ENCODE data around the gene MIPOL1.
"Not testable (repeated sequence)": the region's sequence is repeated elsewhere in the genome, so short reads cannot be mapped to it uniquely, and the experiment has no call there.

The MIPOL1 gene

DNA sequence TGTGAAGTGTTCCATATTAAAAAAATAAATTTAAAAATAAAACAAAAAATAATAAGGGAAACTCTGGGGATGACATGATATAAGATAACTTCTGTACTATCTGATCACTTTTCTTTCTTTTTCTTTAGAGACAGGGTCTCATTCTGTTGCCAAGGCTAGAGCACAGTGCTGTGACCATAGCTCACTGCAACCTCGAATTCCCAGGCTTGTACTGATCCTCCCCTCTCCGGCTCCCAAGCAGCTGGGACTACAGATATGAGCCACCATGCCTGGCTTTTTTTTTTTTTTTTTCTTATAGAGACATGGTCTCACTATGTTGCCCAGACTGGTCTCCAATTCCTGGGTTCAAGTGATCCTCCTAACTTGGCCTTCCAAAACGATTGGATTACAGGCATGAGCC lies 10.4 kb upstream of the MIPOL1 start:
- DNase-seq (ENCODE audit: low read depth in 2 of 2), result no peak

GRCh38 chr14:37187840-37188577 lies 9.7 kb upstream of the MIPOL1 start:
- DNase-seq (ENCODE audit: low read depth in 2 of 2), result not testable (repeated sequence)

DNA sequence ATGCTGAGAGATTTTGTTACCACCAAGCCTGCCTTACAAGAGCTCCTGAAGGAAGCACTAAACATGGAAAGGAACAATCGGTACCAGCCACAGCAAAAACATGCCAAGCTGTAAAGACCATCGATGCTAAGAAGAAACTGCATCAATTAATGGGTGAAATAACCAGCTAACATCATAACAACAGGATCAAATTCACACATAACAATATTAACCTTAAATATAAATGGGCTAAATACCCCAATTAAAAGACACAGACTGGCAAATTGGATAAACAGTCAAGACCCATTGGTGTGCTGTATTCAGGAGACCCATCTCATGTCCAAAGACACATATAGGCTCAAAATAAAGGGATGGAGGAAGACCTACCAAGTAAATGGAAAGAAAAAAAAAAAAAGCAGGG lies 8.0 kb upstream of the MIPOL1 start:
- not testable (repeated sequence) for DNase-seq (ENCODE audit: low read depth in 2 of 2)

DNA sequence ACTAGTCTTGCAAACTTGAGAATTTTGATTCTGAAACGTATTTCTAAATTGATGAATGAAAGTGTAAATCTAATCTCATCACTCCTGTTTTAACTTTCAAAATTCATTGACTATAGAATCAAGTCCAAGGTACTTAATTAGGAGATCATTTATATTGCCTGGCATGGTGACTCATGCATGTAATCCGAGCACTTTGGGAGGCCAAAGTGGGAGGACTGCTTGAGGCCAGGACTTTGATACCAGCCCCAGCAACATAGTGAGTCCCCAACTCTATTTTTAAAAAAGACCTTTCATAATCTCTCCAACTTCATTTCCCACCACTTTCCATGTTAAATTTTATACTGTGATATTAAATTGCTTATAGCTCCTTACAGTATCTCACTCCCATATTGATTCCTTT lies 3.0 kb upstream of the MIPOL1 start:
- no peak for DNase-seq (ENCODE audit: low read depth in 2 of 2)

DNA sequence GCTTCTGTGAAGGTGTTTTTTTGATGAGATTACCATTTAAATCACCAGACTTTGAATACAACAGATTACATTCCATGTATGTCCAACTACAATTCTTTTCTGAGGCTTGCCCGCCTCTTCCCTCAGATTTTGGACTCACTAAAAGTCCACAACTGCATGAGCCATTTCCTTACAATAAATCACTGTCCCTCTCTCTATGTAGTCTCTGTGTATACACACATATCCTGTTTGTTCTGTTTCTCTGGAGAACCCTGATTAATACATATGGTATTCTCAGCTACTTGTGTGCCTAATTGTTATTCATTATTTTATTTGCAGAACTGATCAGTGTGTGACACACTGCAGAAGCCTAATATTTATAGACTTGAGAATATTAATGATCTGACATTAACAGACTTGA lies 2.4 kb upstream of the MIPOL1 start:
- DNase-seq (ENCODE audit: low read depth in 2 of 2), result no peak

DNA sequence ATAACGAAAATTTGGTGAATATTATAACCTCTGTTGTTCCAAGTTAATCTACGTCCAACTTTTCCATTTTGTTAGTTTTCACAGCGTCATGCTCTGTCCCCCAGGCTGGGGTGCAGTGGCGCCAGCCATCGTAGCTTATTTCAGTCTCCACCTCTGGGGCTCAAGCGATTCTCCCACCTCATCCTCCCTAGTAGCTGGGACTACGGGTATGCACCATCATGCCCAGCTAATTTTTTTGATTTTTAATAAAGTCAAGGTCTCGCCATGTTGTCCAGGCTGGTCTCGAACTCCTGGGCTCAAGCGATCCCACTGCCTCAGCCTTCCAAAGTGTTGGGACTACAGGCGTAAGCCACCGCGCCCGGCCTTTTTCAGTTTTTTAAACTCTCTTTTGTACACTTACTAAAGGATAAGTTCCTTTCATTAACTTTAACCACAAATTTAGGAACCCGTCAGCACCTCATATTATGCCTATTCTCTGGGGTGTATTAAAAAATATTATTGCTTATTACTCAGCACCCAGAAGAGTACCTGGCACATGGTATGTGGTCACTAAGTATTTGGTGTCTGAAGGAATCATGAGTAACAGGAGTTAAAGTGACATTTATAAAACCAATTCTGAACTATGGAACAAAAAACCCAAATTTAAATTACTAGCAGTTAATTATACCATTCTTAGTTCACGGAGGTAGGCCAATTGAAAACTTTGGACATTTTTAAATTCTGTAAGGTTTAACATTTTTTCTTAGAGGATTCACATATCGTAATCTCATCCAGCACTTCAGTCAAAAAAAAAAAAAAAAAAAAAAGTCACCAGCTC lies 925 bp upstream of the MIPOL1 start:
- DNase-seq (ENCODE audit: low read depth in 2 of 2), result no peak

- no peak for DNase-seq (ENCODE audit: low read depth in 2 of 2)
These were observed 499 bp downstream of the MIPOL1 start for GRCh38 chr14:37198273-37198598.

DNA sequence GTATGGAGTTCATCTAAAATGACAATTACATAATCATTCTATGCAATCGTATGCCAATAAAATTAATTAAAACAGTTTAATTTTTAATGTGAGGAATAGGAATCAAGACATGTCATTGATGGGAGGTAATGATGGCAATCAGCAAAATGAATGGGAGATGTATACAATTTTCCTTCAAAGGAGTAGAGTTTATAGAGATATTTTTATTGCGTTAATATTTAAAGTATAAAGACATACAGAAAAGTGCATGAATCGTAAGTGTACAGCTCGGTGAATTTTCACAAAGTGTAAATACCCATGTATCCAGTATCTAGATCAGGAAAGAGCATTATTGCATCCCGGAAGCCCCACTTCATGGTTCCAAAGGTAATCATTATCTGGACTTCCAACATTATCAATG lies 1.2 kb downstream of the MIPOL1 start:
- no peak for DNase-seq (ENCODE audit: low read depth in 2 of 2)

GRCh38 chr14:37201724-37202123 lies 4.0 kb downstream of the MIPOL1 start:
- DNase-seq (ENCODE audit: low read depth in 2 of 2), result no peak

DNA sequence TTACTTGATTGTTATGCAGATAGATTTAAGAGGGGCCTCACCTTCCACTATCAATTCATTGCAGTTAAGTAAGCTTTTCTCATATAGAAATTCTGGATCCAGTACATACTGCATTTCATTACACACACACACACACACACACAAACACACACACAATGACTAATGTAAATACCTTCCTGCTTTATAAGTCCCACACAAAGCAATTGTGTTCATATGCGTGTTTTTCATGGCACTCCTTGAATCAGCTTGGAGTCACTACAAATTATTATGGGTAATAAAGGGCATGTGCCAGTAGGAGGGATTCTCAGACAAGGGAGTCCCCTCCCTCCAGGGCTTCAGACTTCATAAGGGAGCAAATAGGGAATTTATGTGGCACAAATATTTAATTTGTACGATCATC lies 4.5 kb downstream of the MIPOL1 start:
- no peak for DNase-seq (ENCODE audit: low read depth in 2 of 2)

- DNase-seq (ENCODE audit: low read depth in 2 of 2), result no peak
These were observed 5.1 kb downstream of the MIPOL1 start for GRCh38 chr14:37202812-37203211.

DNA sequence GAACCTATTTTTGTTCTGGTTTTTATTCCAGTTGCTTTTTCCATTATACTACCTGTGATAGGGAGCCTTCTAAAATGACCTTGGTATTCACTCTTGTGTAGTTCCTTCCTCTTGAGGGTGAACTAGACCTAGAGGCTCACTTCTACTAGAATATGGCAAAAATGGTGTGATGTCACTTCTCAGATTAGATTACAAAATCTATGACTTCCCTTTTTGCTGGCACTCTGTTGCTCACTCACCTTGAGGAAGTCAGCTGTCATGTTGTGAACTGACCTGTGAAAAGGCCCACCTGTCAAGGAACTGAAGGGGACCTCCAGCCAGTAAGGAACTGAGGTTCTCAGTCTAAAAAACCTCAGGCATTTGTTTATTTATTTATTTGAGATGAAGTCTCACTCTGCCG lies 5.7 kb downstream of the MIPOL1 start:
- DNase-seq (ENCODE audit: low read depth in 2 of 2), result no peak

GRCh38 chr14:37205623-37206605 lies 8.2 kb downstream of the MIPOL1 start:
- not testable (repeated sequence) for DNase-seq (ENCODE audit: low read depth in 2 of 2)

DNA sequence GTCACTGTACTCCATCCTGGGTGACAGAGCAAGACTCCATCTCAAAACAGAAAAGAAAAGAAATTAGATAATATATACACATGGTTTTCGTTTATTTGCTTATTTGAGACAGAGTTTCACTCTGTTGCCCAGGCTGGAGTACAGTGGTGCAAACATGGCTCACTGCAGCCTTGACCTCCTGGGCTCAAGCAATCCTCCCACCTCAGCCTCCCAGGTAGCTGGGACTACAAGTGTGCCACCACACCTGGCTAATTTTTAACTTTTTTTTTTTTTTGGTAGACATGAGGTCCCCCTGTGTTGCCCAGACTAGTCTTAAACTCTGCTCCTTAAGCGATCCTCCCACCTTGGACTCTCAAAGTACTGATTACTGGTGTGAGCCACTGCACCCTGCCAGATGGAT lies 11.9 kb downstream of the MIPOL1 start:
- not testable (repeated sequence) for DNase-seq (ENCODE audit: low read depth in 2 of 2)

- no peak for DNase-seq (ENCODE audit: low read depth in 2 of 2)
These were observed 12.7 kb downstream of the MIPOL1 start for GRCh38 chr14:37210448-37210847.

DNA sequence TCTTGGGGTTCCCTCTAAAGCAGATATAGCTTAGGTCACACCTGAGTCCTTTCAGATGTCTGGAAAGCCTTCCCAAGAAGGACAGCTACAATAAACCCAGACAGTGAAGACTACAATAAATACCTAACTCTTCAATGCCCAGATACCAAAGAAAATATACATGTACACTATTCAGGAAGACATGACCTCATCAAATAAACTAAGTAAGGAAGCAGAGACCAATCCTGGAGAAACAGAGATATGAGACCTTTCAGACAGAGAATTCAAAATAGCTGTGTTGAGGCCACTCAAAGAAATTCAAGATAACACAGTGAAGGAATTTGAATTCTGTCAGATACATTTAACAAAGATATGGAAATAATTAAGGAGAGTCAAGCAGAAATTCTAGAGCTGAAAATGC lies 15.3 kb downstream of the MIPOL1 start:
- DNase-seq (ENCODE audit: low read depth in 2 of 2), result no peak

- DNase-seq (ENCODE audit: low read depth in 2 of 2), result no peak
These were observed 17.6 kb downstream of the MIPOL1 start for GRCh38 chr14:37215345-37215744.

- no peak for DNase-seq (ENCODE audit: low read depth in 2 of 2)
These were observed 23.3 kb downstream of the MIPOL1 start for GRCh38 chr14:37221073-37221472.

GRCh38 chr14:37223947-37224474 lies 26.3 kb downstream of the MIPOL1 start:
- DNase-seq (ENCODE audit: low read depth in 2 of 2), result no peak

DNA sequence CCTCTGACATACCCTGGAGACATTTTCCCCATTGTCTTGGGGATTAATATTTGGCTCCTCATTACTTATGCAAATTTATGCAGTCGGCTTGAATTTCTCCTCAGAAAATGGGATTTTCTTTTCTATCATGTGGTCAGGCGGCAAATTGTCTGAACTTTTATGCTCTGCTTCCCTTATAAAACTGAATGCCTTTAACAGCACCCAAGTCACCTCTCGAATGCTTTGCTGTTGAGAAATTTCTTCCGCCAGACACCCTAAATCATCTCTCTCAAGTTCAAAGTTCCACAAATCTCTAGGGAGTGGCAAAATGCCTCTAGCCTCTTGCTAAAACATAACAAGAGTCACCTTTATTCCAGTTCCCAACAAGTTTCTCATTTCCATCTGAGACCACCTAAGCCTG lies 27.9 kb downstream of the MIPOL1 start:
- not testable (repeated sequence) for DNase-seq (ENCODE audit: low read depth in 2 of 2)

GRCh38 chr14:37230551-37231194 lies 32.9 kb downstream of the MIPOL1 start:
- DNase-seq (ENCODE audit: low read depth in 2 of 2), result no peak

All from stimulated activated CD4-positive, alpha-beta T cell treated with anti-CD3 and anti-CD28 coated beads, Interleukin-1b, Interleukin-23, amount 100 ng/mL, for 4 hours (primary cell).